IPS-18a (cell line): ENCODE measurements around the gene GALNT18.

ENCODE experiments used
- H3K27ac ChIP-seq: one replicate; pipeline ENCODE4 v1.5.1; 2013; ENCODE audit warnings: low read length
- H3K27me3 ChIP-seq: one replicate; pipeline ENCODE4 v1.6.1; 2013; ENCODE audit warnings: mild to moderate bottlenecking, low read length; ENCODE audit not compliant: control insufficient read depth, insufficient read depth
- H3K36me3 ChIP-seq: one replicate; pipeline ENCODE4 v1.6.1; 2013; ENCODE audit warnings: low read depth, low read length; ENCODE audit not compliant: control insufficient read depth
- H3K4me1 ChIP-seq: one replicate; pipeline ENCODE4 v1.6.1; 2013; ENCODE audit warnings: low read depth, low read length; ENCODE audit not compliant: control insufficient read depth
- H3K4me3 ChIP-seq: one replicate; pipeline ENCODE4 v1.5.1; 2013; ENCODE audit warnings: low read length
- H3K9ac ChIP-seq: one replicate; pipeline ENCODE4 v1.6.1; 2013; ENCODE audit warnings: mild to moderate bottlenecking, low read length, moderate library complexity
- H3K9me3 ChIP-seq: one replicate; pipeline ENCODE4 v1.6.1; 2013; ENCODE audit warnings: low read depth, low read length; ENCODE audit not compliant: control insufficient read depth

The GALNT18 gene

DNA sequence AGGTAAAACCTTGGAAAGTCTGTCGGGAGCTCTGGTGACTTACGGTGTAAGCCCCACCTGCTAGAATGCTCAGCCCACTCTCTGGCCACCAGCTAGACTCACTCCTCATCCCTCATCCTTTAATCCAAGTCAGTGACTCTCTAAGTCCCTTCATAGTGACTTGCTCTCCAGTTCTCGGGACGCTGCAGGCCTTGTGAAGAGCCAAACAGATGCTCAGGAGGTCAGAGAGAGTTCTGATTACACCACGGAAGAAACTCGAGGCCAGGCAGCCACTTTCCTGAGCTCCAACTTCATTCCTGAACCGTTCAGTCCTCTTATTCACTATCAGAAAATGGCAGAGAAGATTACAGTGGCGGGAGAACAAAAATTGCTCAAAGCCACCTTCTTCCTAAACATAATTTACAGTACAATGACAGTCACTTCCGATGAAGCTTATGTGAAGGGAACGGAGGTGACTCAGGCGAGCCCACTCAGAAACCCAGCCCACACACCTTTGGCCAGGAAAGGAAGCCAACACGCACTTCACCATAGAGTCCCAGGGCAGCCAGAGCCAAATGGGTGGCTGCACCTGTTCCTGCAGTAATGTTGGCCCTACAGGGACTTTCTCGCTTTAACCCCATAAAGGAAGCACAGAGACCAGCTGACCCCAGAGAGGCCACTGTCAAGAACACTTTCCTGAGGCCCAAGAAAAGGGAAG, 100.4 kb downstream of the GALNT18 start:
- Histone ChIP-seq H3K9me3 (no peaks in the 10 kb centered on the region), H3K4me1 (no peaks in the 10 kb centered on the region), H3K27ac (no peak overlapping the region), H3K27me3 (no peaks in the 10 kb centered on the region), H3K9ac (no peak overlapping the region), H3K4me3 (no peak overlapping the region), H3K36me3 (no peaks in the 10 kb centered on the region)

DNA sequence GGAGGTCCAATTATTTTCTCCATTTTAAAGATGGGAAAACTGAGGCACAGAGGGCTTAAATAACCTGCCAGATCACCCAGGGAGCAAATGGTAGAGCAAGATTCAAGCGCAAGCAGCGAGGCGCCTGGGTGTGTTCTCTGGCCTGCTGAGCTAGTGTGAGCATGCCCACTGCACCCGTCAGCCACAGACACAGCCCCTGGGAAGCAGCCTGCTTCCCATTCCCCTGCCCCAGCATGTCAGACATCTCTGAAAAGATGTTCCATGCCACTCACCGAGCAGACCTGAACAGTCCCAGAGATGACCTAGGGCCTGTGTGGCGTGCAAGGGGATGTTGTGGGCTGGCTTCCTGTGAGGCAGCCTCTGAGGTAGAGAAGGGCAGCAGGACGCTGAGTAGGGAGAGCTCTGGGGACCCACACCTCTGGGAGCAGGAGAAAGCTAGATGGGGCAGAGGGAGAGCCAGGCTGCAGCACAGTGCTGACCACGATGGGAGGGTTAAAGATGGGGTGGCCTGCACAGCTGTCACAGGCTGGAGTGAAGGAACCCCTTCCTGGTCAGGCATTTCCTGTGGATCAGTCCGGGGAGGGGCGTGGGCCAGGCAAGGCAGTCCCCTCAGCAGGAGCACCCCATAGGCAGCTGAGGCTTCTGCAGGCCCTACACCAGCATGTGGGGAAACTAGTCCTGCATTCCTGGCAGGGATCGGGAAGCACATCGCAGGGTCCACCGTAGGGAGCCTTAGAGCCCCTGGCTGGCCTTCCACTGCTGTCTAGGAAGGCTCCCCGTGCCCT, 101.4 kb downstream of the GALNT18 start:
- Histone ChIP-seq H3K36me3 (no peaks in the 10 kb centered on the region), H3K27me3 (no peaks in the 10 kb centered on the region), H3K9me3 (no peaks in the 10 kb centered on the region), H3K4me1 (no peaks in the 10 kb centered on the region), H3K4me3 (no peak overlapping the region), H3K9ac (no peak overlapping the region), H3K27ac (no peak overlapping the region)

- Histone ChIP-seq H3K4me1 (peaks cover 4% of the 10 kb centered on the region), H3K4me3 (no peak overlapping the region), H3K27ac (no peak overlapping the region), H3K36me3 (no peaks in the 10 kb centered on the region), H3K27me3 (no peaks in the 10 kb centered on the region), H3K9ac (no peak overlapping the region), H3K9me3 (no peaks in the 10 kb centered on the region)
These were observed 102.6 kb downstream of the GALNT18 start for GRCh38 chr11:11519184-11519583.

- Histone ChIP-seq H3K27me3 (no peaks in the 10 kb centered on the region), H3K4me1 (peaks cover 18% of the 10 kb centered on the region), H3K4me3 (no peak overlapping the region), H3K9me3 (no peaks in the 10 kb centered on the region), H3K27ac (no peak overlapping the region), H3K9ac (no peak overlapping the region), H3K36me3 (no peaks in the 10 kb centered on the region)
These were observed 107.6 kb downstream of the GALNT18 start for GRCh38 chr11:11514246-11514645.

- Histone ChIP-seq H3K4me3 (no peak overlapping the region), H3K27ac (no peak overlapping the region), H3K9me3 (no peaks in the 10 kb centered on the region), H3K4me1 (peaks cover 24% of the 10 kb centered on the region), H3K27me3 (no peaks in the 10 kb centered on the region), H3K36me3 (no peaks in the 10 kb centered on the region), H3K9ac (no peak overlapping the region)
These were observed 108.4 kb downstream of the GALNT18 start for GRCh38 chr11:11513422-11513821.

DNA sequence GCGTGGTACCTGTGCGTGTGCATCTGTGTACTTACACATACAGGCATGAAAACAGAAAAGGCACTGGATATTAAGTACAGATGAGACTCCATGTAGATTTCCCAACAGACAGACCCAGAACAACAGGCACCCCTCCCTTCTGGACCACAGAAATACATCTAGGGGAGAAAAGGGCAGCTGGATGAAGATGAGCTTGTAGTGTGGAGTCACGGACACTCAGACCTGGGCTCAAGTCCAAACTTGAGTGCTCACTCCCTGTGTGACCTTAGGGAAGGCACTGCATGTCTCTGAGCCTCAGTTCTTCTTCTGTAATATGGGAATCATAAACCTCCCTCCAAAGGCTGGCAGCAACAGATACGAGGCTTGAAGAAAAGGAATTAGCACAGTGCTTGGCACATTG, 108.9 kb downstream of the GALNT18 start:
- H3K9ac ChIP-seq: no peak overlapping the region
- no peaks in the 10 kb centered on the region for H3K9me3 ChIP-seq
- H3K36me3 ChIP-seq: no peaks in the 10 kb centered on the region
- peaks cover 24% of the 10 kb centered on the region for H3K4me1 ChIP-seq
- no peak overlapping the region for H3K27ac ChIP-seq
- no peaks in the 10 kb centered on the region for H3K27me3 ChIP-seq
- H3K4me3 ChIP-seq: no peak overlapping the region

- H3K9me3 ChIP-seq: no peaks in the 10 kb centered on the region
- H3K4me1 ChIP-seq: peaks cover 24% of the 10 kb centered on the region
- H3K36me3 ChIP-seq: no peaks in the 10 kb centered on the region
- no peak overlapping the region for H3K4me3 ChIP-seq
- no peaks in the 10 kb centered on the region for H3K27me3 ChIP-seq
- H3K27ac ChIP-seq: no peak overlapping the region
- no peak overlapping the region for H3K9ac ChIP-seq
These were observed 109.3 kb downstream of the GALNT18 start for GRCh38 chr11:11512502-11512901.

GRCh38 chr11:11512090-11512489, 109.7 kb downstream of the GALNT18 start:
- Histone ChIP-seq H3K4me1 (peaks cover 24% of the 10 kb centered on the region), H3K36me3 (no peaks in the 10 kb centered on the region), H3K4me3 (no peak overlapping the region), H3K9me3 (no peaks in the 10 kb centered on the region), H3K27ac (no peak overlapping the region), H3K9ac (no peak overlapping the region), H3K27me3 (no peaks in the 10 kb centered on the region)

DNA sequence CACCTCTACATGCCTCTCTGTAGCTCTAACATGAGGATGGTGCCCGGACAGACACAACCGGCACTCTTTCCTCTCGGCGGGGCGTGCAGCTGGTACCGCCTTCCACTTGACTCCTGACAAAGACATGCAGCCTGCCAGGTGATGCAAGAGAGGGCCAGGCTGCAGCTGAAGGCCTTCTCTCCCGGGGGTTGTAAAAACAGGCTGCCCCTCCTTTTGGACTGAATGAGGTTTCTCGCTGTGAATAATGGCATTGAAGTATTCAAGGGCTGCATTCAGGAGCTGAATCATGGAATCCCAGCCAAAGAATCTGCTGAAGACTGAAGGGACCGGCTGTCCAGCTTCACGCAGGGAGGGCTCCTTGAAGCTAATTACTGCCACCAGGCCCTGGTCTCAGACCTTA, 110.9 kb downstream of the GALNT18 start:
- Histone ChIP-seq H3K27me3 (no peaks in the 10 kb centered on the region), H3K9ac (no peak overlapping the region), H3K36me3 (no peaks in the 10 kb centered on the region), H3K4me1 (peaks cover 24% of the 10 kb centered on the region), H3K27ac (no peak overlapping the region), H3K4me3 (no peak overlapping the region), H3K9me3 (no peaks in the 10 kb centered on the region)

DNA sequence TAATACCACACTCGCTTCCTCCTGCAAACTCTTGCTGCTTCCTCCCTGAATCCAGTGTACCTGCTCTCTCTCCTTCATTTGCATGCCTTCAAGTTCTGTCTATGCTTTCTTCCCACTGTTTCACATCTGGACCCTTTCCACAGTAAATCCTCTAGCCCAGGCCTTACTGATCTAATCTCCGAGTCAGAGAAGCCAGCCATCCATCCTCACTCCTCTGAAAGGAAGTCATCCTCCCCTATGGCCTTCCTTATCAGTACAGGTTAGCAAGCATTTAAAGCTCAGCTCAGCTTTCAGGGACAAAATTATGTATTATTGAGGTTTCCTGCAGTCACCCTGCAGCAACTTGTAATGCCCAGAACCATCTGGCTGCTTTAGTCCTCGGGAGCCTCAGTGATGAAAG, 116.1 kb downstream of the GALNT18 start:
- H3K27ac ChIP-seq: no peak overlapping the region
- no peaks in the 10 kb centered on the region for H3K27me3 ChIP-seq
- no peaks in the 10 kb centered on the region for H3K9me3 ChIP-seq
- H3K4me3 ChIP-seq: no peak overlapping the region
- peaks cover 11% of the 10 kb centered on the region for H3K4me1 ChIP-seq
- no peaks in the 10 kb centered on the region for H3K36me3 ChIP-seq
- no peak overlapping the region for H3K9ac ChIP-seq

DNA sequence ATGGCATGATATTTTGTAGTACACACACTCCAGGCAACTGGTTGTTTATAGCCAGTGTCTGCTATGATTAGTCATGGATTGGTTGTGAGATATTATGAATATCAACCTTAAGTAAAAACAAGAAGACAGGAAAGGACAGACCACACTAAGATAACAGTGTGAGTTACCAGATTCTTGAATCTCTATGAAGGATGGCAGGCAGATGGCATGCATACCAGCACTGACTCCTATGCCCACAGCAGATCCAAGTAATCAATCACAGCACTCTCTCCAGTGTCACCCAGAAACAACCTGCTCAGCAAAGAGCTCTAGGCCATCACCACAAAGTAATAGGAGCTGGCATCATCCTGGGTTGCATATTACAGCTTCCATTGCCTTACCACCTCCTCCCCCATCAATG, 116.6 kb downstream of the GALNT18 start:
- Histone ChIP-seq H3K36me3 (no peaks in the 10 kb centered on the region), H3K9ac (no peak overlapping the region), H3K4me1 (peaks cover 13% of the 10 kb centered on the region), H3K27ac (no peak overlapping the region), H3K4me3 (no peak overlapping the region), H3K27me3 (no peaks in the 10 kb centered on the region), H3K9me3 (no peaks in the 10 kb centered on the region)

- H3K27me3 ChIP-seq: no peaks in the 10 kb centered on the region
- H3K9me3 ChIP-seq: no peaks in the 10 kb centered on the region
- no peak overlapping the region for H3K27ac ChIP-seq
These were observed 117.7 kb downstream of the GALNT18 start for GRCh38 chr11:11504071-11504470.

More at GRCh38 chr11:11504071-11504470, 117.7 kb downstream of the GALNT18 start:
- Histone ChIP-seq H3K4me1 (peaks cover 13% of the 10 kb centered on the region), H3K9ac (no peak overlapping the region), H3K4me3 (no peak overlapping the region), H3K36me3 (no peaks in the 10 kb centered on the region)
